Measurements from ENCODE around the gene TGFBR2.

Gene TGFBR2

GRCh38 chr3:30660656-30661055 lies 54.3 kb downstream of the TGFBR2 start:
- H3K4me3 Mint-ChIP-seq = no peak overlapping the region
- H3K4me1 Mint-ChIP-seq = peaks cover 46% of the 10 kb centered on the region
- H3K27me3 Mint-ChIP-seq (ENCODE audit: low read depth, poor library complexity) = no peaks in the 10 kb centered on the region
- no peaks in the 10 kb centered on the region for H3K9me3 Mint-ChIP-seq
- peaks cover 17% of the 10 kb centered on the region for H3K36me3 Mint-ChIP-seq (ENCODE audit: low read depth)
- DNase-seq = no peak
- H3K27ac Mint-ChIP-seq = no peak overlapping the region
- TF ChIP-seq CTCF (IDR thresholded peaks at IDR 0.05) = no peak

- Mint-ChIP-seq H3K9me3 (no peaks in the 10 kb centered on the region), H3K27me3 (ENCODE audit: low read depth, poor library complexity) (no peaks in the 10 kb centered on the region), H3K4me1 (peaks cover 51% of the 10 kb centered on the region), H3K27ac (no peak overlapping the region), H3K4me3 (no peak overlapping the region), H3K36me3 (ENCODE audit: low read depth) (peaks cover 10% of the 10 kb centered on the region)
- no peak for DNase-seq
- no peak for TF ChIP-seq CTCF (IDR thresholded peaks at IDR 0.05)
Observed at GRCh38 chr3:30661098-30661873, 54.9 kb downstream of the TGFBR2 start.

GRCh38 chr3:30662836-30663235 lies 56.4 kb downstream of the TGFBR2 start:
- TF ChIP-seq CTCF (IDR thresholded peaks at IDR 0.05) = no peak
- Mint-ChIP-seq H3K27me3 (ENCODE audit: low read depth, poor library complexity) (no peaks in the 10 kb centered on the region), H3K9me3 (no peaks in the 10 kb centered on the region), H3K4me1 (peaks cover 66% of the 10 kb centered on the region), H3K4me3 (no peak overlapping the region), H3K27ac (no peak overlapping the region), H3K36me3 (ENCODE audit: low read depth) (no peaks in the 10 kb centered on the region)
- no peak for DNase-seq

GRCh38 chr3:30663533-30664241 lies 57.3 kb downstream of the TGFBR2 start:
- DNase-seq = no peak
- Mint-ChIP-seq H3K27me3 (ENCODE audit: low read depth, poor library complexity) (no peaks in the 10 kb centered on the region), H3K36me3 (ENCODE audit: low read depth) (peaks cover 7% of the 10 kb centered on the region), H3K4me3 (no peak overlapping the region), H3K27ac (no peak overlapping the region), H3K9me3 (no peaks in the 10 kb centered on the region), H3K4me1 (peaks cover 74% of the 10 kb centered on the region)
- TF ChIP-seq CTCF (IDR thresholded peaks at IDR 0.05) = no peak

GRCh38 chr3:30664459-30664858 lies 58.1 kb downstream of the TGFBR2 start:
- no peak overlapping the region for H3K4me3 Mint-ChIP-seq
- no peak overlapping the region for H3K27ac Mint-ChIP-seq
- no peaks in the 10 kb centered on the region for H3K27me3 Mint-ChIP-seq (ENCODE audit: low read depth, poor library complexity)
- peaks cover 12% of the 10 kb centered on the region for H3K36me3 Mint-ChIP-seq (ENCODE audit: low read depth)
- TF ChIP-seq CTCF (IDR thresholded peaks at IDR 0.05) = no peak
- no peaks in the 10 kb centered on the region for H3K9me3 Mint-ChIP-seq
- no peak for DNase-seq
- peaks cover 66% of the 10 kb centered on the region for H3K4me1 Mint-ChIP-seq

Data from nephron progenitor cell (in vitro differentiated cells).